ENCODE measurements around the gene SOHLH1.

The SOHLH1 gene

DNA sequence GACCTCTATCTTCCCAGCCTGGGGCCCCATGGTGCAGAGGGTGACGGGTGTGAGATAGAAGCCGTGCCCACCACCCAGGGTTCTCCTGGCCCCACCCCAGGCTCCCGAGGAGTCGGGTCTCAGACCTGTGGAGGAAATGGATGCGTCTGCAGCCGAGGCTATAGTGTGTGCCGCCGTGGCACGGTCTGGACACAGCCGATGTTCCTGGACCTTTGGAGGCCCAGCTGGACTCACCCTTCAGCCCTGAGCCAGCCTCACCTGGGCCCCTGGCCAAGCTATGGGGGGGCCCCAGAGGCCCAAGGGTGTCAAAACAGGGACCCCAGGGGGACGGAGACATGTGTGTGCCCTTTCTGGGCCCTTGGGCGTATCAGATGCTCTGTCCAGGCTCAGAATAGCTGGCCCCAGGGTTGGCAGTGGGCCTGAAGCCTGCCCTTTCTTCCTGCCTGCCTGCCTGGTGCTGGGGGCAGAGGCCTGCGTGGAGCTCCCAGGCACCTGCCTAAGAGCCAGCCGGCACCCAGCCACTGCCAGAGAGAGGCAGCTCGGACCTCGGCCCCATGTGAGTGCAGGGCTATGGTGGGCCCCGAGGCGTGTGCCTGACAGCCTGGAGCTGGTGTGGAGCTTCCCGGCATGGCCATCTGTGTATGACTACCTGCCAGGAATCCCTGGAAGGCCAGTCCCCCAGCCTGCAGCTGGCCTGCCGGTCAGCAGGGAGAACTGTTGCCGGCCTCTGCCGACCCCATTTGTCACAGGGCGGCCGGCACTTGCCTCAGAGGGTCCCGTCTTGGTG lies 44.5 kb upstream of the SOHLH1 start:
- no peak overlapping the region for H3K27ac ChIP-seq
- TF ChIP-seq CTCF (IDR thresholded peaks at IDR 0.05) (no peak), ZFX (IDR thresholded peaks at IDR 0.05; ENCODE audit: borderline replicate concordance) (no peak)

GRCh38 chr9:135743021-135743420 lies 43.7 kb upstream of the SOHLH1 start:
- no peak overlapping the region for H3K27ac ChIP-seq
- no peak for TF ChIP-seq CTCF (IDR thresholded peaks at IDR 0.05)
- TF ChIP-seq ZFX (IDR thresholded peaks at IDR 0.05; ENCODE audit: borderline replicate concordance) = no peak

DNA sequence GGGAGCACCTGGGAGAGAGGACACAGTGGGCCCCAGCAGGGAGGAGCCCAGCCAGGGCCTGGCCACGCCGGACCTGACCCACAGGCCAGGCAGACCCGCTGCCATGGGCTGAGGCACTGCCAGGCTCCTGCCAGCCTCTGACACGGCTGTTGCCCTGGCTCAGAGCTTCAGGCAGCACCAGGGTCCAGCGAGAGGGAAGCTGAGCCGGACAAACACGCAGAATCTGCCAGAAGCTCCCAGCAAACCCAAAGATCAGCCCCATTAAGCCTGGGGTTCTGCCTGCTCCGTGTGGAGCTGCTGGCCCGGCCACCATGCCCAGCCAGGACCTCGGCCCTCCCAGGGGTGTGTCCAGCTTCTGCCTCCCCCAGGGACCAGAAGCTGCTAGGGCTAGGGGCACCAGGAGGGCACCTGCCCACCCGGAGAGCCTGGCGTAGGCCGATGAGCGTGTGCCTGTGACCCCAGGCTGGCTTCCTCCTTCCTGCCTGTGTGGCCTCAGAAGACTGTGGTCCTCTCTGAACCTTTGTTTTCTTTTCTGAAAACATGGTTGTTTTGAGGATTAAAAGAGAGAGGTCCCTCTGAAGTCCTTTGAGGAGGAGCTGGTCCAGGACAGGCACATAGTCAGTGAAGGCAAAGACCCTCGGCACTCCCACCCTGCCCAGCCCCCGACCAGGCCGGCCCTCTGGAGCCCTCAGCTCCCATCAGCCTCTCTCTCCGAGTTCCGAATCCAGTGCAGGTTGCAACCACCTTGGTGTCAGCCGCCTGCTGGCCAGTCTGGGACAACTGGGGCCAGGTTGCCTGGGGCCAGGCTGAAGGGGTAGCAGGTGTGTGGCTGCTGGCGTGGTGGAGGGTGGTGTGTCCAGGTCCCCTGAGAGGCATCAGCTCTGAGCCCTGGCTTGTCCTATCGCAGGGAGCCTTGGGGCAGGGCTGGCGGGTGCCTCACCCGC lies 42.3 kb upstream of the SOHLH1 start:
- no peak for TF ChIP-seq CTCF (IDR thresholded peaks at IDR 0.05)
- no peak for TF ChIP-seq ZFX (IDR thresholded peaks at IDR 0.05; ENCODE audit: borderline replicate concordance)

DNA sequence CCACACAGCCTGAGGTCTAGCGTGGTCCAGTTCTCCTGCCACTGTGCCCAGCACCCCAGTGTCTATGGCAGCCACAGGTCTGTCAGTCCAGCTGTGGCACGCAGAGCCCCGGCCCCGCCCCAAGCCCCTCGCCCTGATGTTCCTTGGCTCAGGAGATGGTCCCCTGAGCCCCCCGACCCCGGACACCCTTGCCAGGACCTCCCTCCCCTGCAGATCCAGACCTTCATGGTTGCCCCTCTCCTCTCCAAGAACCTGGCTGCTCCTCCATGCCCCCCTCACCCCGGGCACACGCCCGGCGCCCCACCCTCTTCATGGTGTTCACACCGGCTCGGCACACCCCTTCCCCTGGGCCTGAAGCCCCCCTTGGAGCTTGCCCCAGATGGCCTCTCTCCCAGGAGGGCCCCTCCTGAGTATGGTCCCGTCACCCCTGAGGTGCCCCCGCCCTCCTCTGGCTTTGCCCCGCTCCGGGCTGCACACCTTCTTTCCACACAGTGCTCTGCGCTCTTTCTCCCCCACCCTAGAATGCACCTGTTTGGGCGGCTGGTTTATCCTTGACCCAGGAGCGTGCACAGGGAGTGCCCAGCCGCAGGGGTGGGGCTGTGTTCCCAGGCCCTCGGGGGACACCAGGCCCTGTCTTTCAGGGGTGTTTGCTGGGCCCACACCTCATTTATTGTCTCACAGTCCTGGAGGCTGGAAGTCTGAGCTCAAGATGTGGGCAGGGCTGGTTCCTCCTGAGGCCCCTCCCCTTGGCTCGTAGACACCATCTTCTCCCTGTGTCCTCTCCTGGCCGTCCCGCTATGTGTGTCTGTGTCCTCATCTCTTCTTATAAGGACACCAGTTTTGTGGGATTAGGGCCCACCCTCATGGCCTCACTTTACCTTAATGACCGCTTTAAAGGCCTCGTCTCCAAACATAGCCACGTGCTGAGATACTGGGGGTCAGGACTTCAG lies 40.3 kb upstream of the SOHLH1 start:
- TF ChIP-seq ZFX (IDR thresholded peaks at IDR 0.05; ENCODE audit: borderline replicate concordance) = no peak
- no peak overlapping the region for H3K27ac ChIP-seq

More for the DNA sequence above, 42.3 kb upstream of the SOHLH1 start:
- no peak overlapping the region for H3K27ac ChIP-seq

GRCh38 chr9:135737840-135738521 lies 38.7 kb upstream of the SOHLH1 start:
- H3K27ac ChIP-seq = no peak overlapping the region
- no peak for TF ChIP-seq ZFX (IDR thresholded peaks at IDR 0.05; ENCODE audit: borderline replicate concordance)
- no peak for TF ChIP-seq CTCF (IDR thresholded peaks at IDR 0.05)

DNA sequence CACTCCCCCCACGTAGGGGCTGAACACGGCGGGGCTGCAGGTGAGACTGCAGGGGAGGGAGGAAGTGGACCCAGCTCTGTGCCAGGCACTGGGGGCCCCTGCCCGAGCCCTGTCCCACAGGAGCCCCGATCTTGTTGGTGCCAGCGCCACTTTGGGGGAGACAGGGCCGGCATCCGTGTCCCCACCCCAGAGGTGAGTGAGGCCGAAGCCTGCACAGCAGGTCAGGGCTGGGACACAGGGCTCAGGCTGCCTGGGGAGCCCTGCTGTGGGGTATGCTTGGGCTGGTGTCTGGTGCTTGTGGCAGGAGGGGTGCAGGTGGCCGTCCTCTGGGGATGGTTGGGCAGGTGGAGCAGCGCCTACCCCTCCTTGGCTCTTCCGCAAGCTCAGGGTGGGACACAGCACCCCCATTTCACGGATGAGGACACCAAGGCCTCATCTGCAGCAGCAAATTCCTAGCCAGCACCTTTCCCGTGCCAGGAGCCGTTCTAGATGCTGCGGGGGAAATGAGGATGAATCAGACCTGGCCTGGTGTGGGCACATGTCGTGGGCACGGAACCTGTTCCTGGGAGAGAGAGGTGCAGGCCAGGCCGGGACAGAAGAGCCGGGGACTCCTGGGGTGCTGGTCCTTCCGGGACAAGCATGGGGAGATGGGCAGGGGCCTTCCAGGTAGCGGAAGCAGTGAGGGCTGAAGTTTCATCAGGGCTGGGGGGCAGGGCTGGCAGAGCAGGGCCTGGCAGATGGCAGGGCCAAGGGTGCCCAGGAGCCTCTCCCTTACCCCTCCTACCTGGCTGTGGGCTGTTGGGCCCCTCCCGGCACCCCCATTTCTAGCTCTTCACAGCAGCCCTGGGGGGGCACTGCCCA lies 37.9 kb upstream of the SOHLH1 start:
- TF ChIP-seq CTCF (IDR thresholded peaks at IDR 0.05) = no peak
- TF ChIP-seq ZFX (IDR thresholded peaks at IDR 0.05; ENCODE audit: borderline replicate concordance) = no peak
- H3K27ac ChIP-seq = no peak overlapping the region
